Activated B cell treated with CpG ODN at 0.5 μM for 24 hours (primary cell): ENCODE results near the gene LIN7C. TPM values are rescaled to one million over a fixed set of nuclear protein-coding genes. Genes with fewer than 3 reads are reported as not detected.

Experiments
- ATAC-seq: fragments of 200-7000 bp; cut with Tn5 transposase; one replicate; pipeline ENCODE4 v1.10.0; 2021; ENCODE audit warnings: low read depth, mild to moderate bottlenecking, moderate library complexity
- CTCF ChIA-PET: fragments of 350-600 bp; sonication (Branson Sonifier 250); formaldehyde crosslinking; loops from one replicate; lab custom pipeline; 2021; ENCODE audit warnings: antibody characterized with exemption; lab: Charles Lee
- POLR2A ChIA-PET: fragments of 350-600 bp; sonication (Branson Sonifier 250); formaldehyde crosslinking; loops from one replicate; lab custom pipeline; 2021; ENCODE audit warnings: antibody characterized with exemption; lab: Charles Lee
- DNase-seq: peaks from one replicate; pipeline ENCODE4 v3.0.0; 2022
- H3K27ac Mint-ChIP-seq: one replicate; pipeline ENCODE4 v1.8.0; 2020; ENCODE audit warnings: mixed read lengths
- H3K27me3 Mint-ChIP-seq: one replicate; pipeline ENCODE4 v1.8.0; 2021; ENCODE audit warnings: mixed read lengths
- H3K36me3 Mint-ChIP-seq: one replicate; pipeline ENCODE4 v1.8.0; 2021; ENCODE audit warnings: low read depth, mixed read lengths
- H3K4me1 Mint-ChIP-seq: one replicate; pipeline ENCODE4 v1.8.0; 2021; ENCODE audit warnings: mixed read lengths
- H3K4me3 Mint-ChIP-seq: one replicate; pipeline ENCODE4 v1.8.0; 2020; ENCODE audit warnings: mild to moderate bottlenecking, mixed read lengths
- H3K9me3 Mint-ChIP-seq: one replicate; pipeline ENCODE4 v1.8.0; 2020; ENCODE audit warnings: mixed read lengths
- CTCF ChIP-seq: fragments of 200-600 bp; IDR thresholded peaks from one replicate; pipeline ENCODE4 v1.8.0; 2022; ENCODE audit warnings: antibody characterized with exemption, mild to moderate bottlenecking
- intact Hi-C: fragments of 100-400 bp; cut with micrococcal nuclease; formaldehyde crosslinking; loops from one replicate; pipeline ENCODE4 v1.15.1; 2024
- total RNA-seq: library from RNA; stranded (reverse); gene quantifications from 2 replicates; pipeline ENCODE4 v1.2.3, GENCODE V29; 2022

LIN7C gene
- total RNA-seq, 1 donor from 2014 or later: 23.5 TPM

DNA sequence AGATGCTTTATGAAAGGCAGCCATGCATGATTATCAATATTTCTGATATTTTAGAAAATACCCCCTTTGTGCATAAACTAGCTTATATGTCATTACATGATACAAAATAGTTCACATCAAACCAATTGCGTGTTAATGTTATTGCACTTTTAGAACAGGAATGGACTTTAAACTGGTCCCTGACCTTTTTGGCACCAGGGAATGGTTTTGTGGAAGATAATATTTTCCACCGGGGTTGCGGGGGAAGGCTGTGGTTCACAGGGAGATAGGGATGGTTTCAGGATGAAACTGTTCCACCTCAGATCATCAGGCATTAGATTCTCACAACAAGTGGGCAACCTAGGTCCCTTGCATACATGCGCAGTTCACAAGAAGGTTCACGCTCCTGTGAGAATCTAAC, 17.5 kb downstream of the LIN7C start:
- ChIA-PET POLR2A (no interaction called here), CTCF (interaction anchor here (1.5 kb wide), 1 partner anchor 305 kb away, joined by 3 read pairs; no protein-coding TSS in a partner anchor)
- H3K36me3 Mint-ChIP-seq: peaks cover 32% of the 10 kb centered on the region
- no peaks in the 10 kb centered on the region for H3K4me1 Mint-ChIP-seq
- H3K27me3 Mint-ChIP-seq: no peaks in the 10 kb centered on the region
- H3K27ac Mint-ChIP-seq: no peak overlapping the region
- H3K4me3 Mint-ChIP-seq: no peak overlapping the region
- TF ChIP-seq CTCF: no peak
- DNase-seq (no peak), ATAC-seq (no peak)
- intact Hi-C loops: loop anchor here (5.0 kb wide), 1 partner anchor 192 kb away; no protein-coding TSS in a partner anchor
- no peaks in the 10 kb centered on the region for H3K9me3 Mint-ChIP-seq

DNA sequence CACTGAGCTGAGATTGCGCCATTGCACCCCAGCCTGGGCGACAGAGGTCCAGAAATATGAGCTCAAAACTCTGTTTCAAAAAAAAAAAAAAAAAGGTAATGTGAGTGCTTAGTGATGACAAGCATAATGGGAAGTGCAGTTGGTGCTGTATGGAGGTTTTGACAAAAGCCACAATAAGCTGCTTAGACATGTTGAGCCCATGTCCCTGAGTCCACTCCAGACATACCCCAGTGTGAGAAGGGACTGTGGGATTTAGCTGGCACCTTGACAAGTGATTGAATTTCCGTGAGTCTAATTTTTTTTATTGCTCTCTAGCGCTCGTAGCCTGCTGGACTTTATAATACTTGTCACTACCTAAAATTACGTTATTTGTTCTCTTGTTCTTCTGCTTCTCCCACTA, 18.9 kb downstream of the LIN7C start:
- Mint-ChIP-seq H3K27ac (no peak overlapping the region), H3K9me3 (no peaks in the 10 kb centered on the region), H3K36me3 (peaks cover 28% of the 10 kb centered on the region), H3K27me3 (no peaks in the 10 kb centered on the region), H3K4me1 (no peaks in the 10 kb centered on the region), H3K4me3 (no peak overlapping the region)
- intact Hi-C loops: loop anchor here (2.0 to 5.0 kb wide), 2 partner anchors 190 to 1505 kb away; no protein-coding TSS in a partner anchor
- no peak for TF ChIP-seq CTCF
- DNase-seq: no peak
- CTCF ChIA-PET: interaction anchor here (0.6 to 1.4 kb wide), 2 partner anchors 304 to 444 kb away, joined by 4 to 6 read pairs; no protein-coding TSS in a partner anchor
- ATAC-seq: no peak
- POLR2A ChIA-PET: no interaction called here

GRCh38 chr11:27485930-27486773, 20.4 kb downstream of the LIN7C start:
- peak; percentile 78 for TF ChIP-seq CTCF
- DNase-seq (no peak), ATAC-seq (peak; percentile 54)
- peaks cover 16% of the 10 kb centered on the region for H3K36me3 Mint-ChIP-seq
- POLR2A ChIA-PET: interaction anchor here (0.7 to 0.9 kb wide), 2 partner anchors 19 to 300 kb away, joined by 3 read pairs; no protein-coding TSS in a partner anchor
- H3K27me3 Mint-ChIP-seq: no peaks in the 10 kb centered on the region
- no peaks in the 10 kb centered on the region for H3K4me1 Mint-ChIP-seq
- H3K9me3 Mint-ChIP-seq: no peaks in the 10 kb centered on the region
- intact Hi-C loops: loop anchor here (1.0 to 5.0 kb wide), 8 partner anchors 13 to 1503 kb away; partner anchors contain the start of gene LGR4
- H3K27ac Mint-ChIP-seq: no peak overlapping the region
- CTCF ChIA-PET: interaction anchor here (0.6 to 4.5 kb wide), 23 partner anchors 9 to 1201 kb away, joined by 3 to 95 read pairs (median 4); partner anchors contain the start of genes LGR4 and LIN7C
- H3K4me3 Mint-ChIP-seq: no peak overlapping the region

GRCh38 chr11:27482793-27483192, 23.8 kb downstream of the LIN7C start:
- Mint-ChIP-seq H3K36me3 (no peaks in the 10 kb centered on the region), H3K27me3 (no peaks in the 10 kb centered on the region), H3K4me3 (no peak overlapping the region), H3K27ac (no peak overlapping the region), H3K9me3 (no peaks in the 10 kb centered on the region), H3K4me1 (no peaks in the 10 kb centered on the region)
- no peak for TF ChIP-seq CTCF
- ChIA-PET POLR2A (interaction anchor here (0.6 kb wide), 1 partner anchor 9 kb away, joined by 5 read pairs; no protein-coding TSS in a partner anchor), CTCF (interaction anchor here (1.5 to 4.5 kb wide), 2 partner anchors 15 to 298 kb away, joined by 3 to 95 read pairs; no protein-coding TSS in a partner anchor)
- ATAC-seq: no peak
- intact Hi-C loops: no loop called here
- DNase-seq: no peak

DNA sequence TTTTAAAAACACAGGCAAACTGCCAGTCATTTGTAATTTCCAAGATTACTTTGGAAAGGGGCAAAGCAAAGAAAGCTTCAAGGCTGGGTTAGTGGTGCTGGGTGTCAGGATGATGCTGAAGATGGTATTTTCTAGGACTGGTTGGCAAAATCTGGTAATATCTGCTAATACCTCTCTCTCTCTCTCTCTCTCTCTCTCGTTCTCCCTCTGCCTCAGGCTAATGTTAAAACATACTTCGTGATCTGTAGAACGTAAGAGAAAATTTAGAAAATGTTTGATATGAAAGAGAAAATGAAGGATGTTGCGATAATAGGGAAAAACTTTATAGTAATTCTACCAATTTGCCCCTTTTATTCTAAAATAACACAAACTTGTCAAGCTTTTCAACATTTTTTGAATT, 24.6 kb downstream of the LIN7C start:
- CTCF ChIA-PET: interaction anchor here (0.7 kb wide), 1 partner anchor 18 kb away, joined by 3 read pairs; no protein-coding TSS in a partner anchor
- POLR2A ChIA-PET: interaction anchor here (0.7 kb wide), 1 partner anchor 9 kb away, joined by 4 read pairs; no protein-coding TSS in a partner anchor

More for the DNA sequence above, 24.6 kb downstream of the LIN7C start:
- H3K9me3 Mint-ChIP-seq: no peaks in the 10 kb centered on the region
- no peak overlapping the region for H3K27ac Mint-ChIP-seq
- H3K4me1 Mint-ChIP-seq: no peaks in the 10 kb centered on the region
- ATAC-seq (no peak), DNase-seq (no peak)
- H3K27me3 Mint-ChIP-seq: no peaks in the 10 kb centered on the region
- no peak for TF ChIP-seq CTCF
- H3K4me3 Mint-ChIP-seq: no peak overlapping the region
- H3K36me3 Mint-ChIP-seq: no peaks in the 10 kb centered on the region
- intact Hi-C loops: no loop called here
